Measurements from ENCODE around the gene PTPRB.

PTPRB gene

DNA sequence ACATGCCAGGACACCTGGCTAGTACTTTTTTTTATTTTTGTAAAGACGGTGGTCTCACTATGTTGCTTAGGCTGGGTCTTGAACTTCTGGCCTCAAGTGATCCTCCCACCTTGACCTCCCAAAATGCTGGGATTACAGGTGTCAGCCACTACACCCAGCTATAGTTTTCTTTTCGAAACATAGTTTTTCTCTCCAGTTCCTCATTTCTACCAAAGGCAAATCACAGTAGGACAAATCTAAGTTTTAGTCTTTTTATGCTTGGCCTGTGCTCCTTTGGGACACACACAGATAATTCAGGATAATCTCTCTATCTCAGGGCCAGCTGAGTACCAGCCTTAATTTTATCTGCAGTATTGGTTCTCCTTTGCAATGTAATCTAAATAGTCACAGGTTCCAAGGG is 170.5 kb downstream of the PTPRB start (continued):
- TF ChIP-seq, protein P1, sequence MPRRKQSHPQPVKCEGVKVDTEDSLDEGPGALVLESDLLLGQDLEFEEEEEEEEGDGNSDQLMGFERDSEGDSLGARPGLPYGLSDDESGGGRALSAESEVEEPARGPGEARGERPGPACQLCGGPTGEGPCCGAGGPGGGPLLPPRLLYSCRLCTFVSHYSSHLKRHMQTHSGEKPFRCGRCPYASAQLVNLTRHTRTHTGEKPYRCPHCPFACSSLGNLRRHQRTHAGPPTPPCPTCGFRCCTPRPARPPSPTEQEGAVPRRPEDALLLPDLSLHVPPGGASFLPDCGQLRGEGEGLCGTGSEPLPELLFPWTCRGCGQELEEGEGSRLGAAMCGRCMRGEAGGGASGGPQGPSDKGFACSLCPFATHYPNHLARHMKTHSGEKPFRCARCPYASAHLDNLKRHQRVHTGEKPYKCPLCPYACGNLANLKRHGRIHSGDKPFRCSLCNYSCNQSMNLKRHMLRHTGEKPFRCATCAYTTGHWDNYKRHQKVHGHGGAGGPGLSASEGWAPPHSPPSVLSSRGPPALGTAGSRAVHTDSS (tag by site-specific recombination; IDR thresholded peaks at IDR 0.05) = no peak
- TF ChIP-seq ZNF274 (IDR thresholded peaks at IDR 0.05; ENCODE audit: low read length) (no peak), ZNF274 (tag by site-specific recombination; IDR thresholded peaks at IDR 0.05; ENCODE audit: borderline replicate concordance) (no peak)

All from HEK293 (cell line).